Neutrophil (primary cell): ENCODE results near the gene CFI.

Experiments used
- H3K27ac ChIP-seq: fragments of 200-600 bp; sonication (generic); 2 replicates; pipeline ENCODE4 v1.5.1; 2016; ENCODE audit warnings: mild to moderate bottlenecking, moderate library complexity
- H3K27me3 ChIP-seq: fragments of 200-600 bp; sonication (generic); 2 replicates; pipeline ENCODE4 v1.6.0; 2016; ENCODE audit warnings: mild to moderate bottlenecking
- H3K36me3 ChIP-seq: fragments of 200-600 bp; sonication (generic); 2 replicates; pipeline ENCODE4 v1.5.1; 2017
- H3K4me1 ChIP-seq, 2 experiments: fragments of 200-600 bp in 1 of 2; sonication (generic) in 1 of 2; 1 replicate in 1 of 2; 2 replicates in 1 of 2; pipeline versions ENCODE4 v1.5.1 to v1.6.1; 2013 to 2016; ENCODE audit warnings: low read depth in 1 of 2, low read length in 1 of 2, mild to moderate bottlenecking in 1 of 2, moderate library complexity in 1 of 2; ENCODE audit not compliant: control insufficient read depth in 1 of 2, insufficient read depth in 1 of 2
- H3K4me3 ChIP-seq, 2 experiments: fragments of 200-600 bp in 1 of 2; sonication (generic) in 1 of 2; 1 replicate in 1 of 2; 2 replicates in 1 of 2; pipeline ENCODE4 v1.5.1; 2013 to 2016; ENCODE audit warnings: low read depth in 1 of 2, low read length in 1 of 2, mild to moderate bottlenecking in 1 of 2, moderate library complexity in 1 of 2
- H3K9me3 ChIP-seq: fragments of 200-600 bp; sonication (generic); 2 replicates; pipeline ENCODE4 v1.5.1; 2016
- CTCF ChIP-seq: fragments of 200-600 bp; sonication (generic); IDR thresholded peaks from 2 replicates; pipeline ENCODE4 v1.5.1; 2016; ENCODE audit warnings: antibody characterized with exemption

Gene CFI

DNA sequence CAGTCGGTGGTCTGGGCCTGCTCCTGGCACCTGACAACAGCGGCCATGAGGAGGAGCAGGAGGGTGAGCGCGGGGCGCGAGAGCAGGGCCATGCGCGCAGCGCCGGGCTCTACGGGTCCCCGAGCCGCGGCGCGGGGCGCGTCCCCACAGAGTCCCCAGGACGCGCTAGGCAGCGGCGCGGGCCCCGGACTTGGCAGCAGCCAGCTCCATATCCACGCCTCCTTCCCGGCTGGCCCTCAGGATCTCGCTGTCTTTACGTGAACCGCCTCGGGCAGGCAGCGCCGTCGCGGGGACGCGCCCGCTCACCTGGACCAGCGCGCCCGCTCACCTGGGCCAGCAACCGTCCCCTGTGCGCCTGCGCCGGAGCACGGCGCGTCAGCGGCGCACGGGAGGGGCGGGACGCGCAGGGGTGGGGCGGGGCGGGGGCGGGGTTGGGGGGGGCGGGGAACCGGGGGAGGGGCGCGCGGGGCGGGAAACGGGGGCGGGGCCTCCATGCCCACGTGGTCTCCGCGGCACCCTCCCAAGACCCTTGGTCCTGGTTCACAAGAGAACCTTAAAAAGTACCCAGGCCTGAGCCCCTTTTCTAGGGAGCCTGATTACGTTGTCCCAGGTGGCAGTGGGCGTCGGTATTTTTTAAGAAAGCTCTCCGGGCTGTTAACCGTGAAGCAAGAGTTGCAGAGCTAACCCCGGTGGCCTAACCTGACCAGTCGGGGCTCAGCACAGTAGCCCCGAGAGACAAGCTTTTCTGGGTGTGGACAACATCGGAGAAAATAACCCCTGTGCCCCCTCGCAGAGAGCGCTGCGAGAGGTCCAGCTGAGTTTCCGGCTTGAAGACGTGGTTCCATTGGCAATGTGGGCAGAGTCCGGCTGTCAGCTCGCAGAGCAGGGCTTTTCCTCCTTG is 71.8 kb downstream of the CFI start, which contains the start of gene PLA2G12A:
Gene PLA2G12A (minus strand): TSS at position 353 of the 901 bp plus-strand sequence. CDS start 261 bp downstream, at position 92.
- peaks cover 15 to 17% of the 10 kb centered on the region in 2 experiments for H3K4me1 ChIP-seq
- no peak for TF ChIP-seq CTCF
- H3K27ac ChIP-seq = peak within 1 kb of the TSS; percentile 59
- peaks cover 29% of the 10 kb centered on the region for H3K27me3 ChIP-seq
- H3K4me3 ChIP-seq = peak within 1 kb of the TSS; percentile 76 to 83
- no peaks in the 10 kb centered on the region for H3K9me3 ChIP-seq
- no peaks in the 10 kb centered on the region for H3K36me3 ChIP-seq

DNA sequence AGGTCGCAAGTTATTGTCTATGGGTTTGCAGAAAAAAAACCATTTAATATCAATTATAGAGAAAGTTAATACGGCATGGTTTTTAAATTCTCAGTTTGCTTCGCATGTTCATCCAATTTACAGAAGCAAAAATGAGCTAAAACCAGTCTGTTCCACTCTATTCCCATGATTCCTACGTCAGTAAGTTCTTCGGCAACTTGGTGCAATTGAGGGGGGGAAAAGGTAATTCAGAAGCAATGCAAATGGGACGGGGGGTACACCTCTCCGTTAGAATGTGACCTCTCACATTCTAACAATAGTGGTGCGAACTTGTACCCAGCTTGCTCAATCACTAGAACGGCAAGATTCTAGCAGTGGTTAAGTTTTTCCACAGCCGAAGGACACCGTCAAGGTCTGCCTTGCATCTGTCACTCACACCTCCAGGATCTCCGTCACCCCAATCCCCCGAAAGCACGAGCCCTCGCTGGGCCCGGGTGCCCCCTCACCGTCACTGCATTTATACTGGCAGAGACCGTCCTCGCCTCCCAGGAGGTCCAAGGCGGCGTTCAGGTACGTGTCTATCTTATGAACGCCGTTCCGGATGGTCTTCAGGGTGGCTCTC is 72.6 kb downstream of the CFI start:
- H3K27me3 ChIP-seq = peaks cover 29% of the 10 kb centered on the region
- peaks cover 15 to 17% of the 10 kb centered on the region in 2 experiments for H3K4me1 ChIP-seq
- H3K9me3 ChIP-seq = no peaks in the 10 kb centered on the region
- H3K27ac ChIP-seq = no peak overlapping the region
- H3K4me3 ChIP-seq = peak overlapping the region; percentile 76 to 83
- H3K36me3 ChIP-seq = no peaks in the 10 kb centered on the region
- TF ChIP-seq CTCF = no peak

DNA sequence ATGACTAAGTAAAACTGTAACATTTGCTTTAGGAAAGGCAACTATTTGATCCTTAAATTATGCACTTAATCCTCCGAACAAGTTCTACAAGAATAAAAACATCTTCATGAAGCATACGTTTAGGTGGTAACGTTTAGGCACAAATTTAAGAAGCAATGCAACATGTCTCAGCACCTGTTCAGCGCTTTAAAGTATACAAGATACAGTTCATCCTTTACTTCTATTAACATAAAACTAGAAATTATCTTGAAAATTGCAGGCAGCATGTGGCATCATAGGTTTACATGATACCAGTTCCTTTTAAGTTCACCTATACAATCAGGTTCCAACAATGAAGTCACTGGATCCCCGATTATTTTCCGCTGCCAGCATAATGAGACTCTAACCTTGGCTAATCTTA is 73.4 kb downstream of the CFI start:
- TF ChIP-seq CTCF = no peak
- H3K9me3 ChIP-seq = no peaks in the 10 kb centered on the region
- H3K4me1 ChIP-seq = peaks cover 15 to 17% of the 10 kb centered on the region in 2 experiments
- no peak overlapping the region for H3K27ac ChIP-seq
- H3K27me3 ChIP-seq = peaks cover 29% of the 10 kb centered on the region
- no peak overlapping the region for H3K4me3 ChIP-seq
- H3K36me3 ChIP-seq = no peaks in the 10 kb centered on the region

DNA sequence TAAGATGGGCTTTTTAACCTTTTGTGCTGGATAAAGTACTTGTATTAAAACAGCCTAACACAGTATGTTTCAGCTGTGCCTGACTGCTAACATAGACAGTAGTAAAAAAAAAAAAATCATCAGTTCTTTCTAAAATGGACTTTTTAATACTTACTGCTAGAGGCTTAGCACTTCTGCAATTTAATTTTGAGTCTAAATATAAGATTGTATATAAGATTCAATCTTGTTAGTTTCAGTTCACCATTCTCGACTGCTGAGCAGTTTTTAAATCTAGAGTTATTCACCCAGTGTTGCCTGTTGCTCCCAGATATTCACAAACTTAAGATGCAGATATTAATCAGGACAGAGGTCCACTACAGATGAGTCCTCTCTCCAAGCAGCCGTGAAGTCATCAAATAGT is 78.7 kb downstream of the CFI start:
- Histone ChIP-seq H3K4me3 (no peak overlapping the region), H3K27me3 (peaks cover 2% of the 10 kb centered on the region), H3K4me1 (no peaks in the 10 kb centered on the region), H3K27ac (no peak overlapping the region), H3K9me3 (no peaks in the 10 kb centered on the region), H3K36me3 (no peaks in the 10 kb centered on the region)
- TF ChIP-seq CTCF = no peak

- no peaks in the 10 kb centered on the region for H3K36me3 ChIP-seq
- no peak overlapping the region for H3K27ac ChIP-seq
- no peaks in the 10 kb centered on the region for H3K9me3 ChIP-seq
- H3K4me3 ChIP-seq = no peak overlapping the region
- no peaks in the 10 kb centered on the region for H3K4me1 ChIP-seq
- no peak for TF ChIP-seq CTCF
- H3K27me3 ChIP-seq = no peaks in the 10 kb centered on the region
These were observed 79.4 kb downstream of the CFI start for GRCh38 chr4:109722357-109722756.
